Measurements from ENCODE around the gene SEMA4D. TPM values are rescaled to one million over a fixed set of nuclear protein-coding genes. Genes with fewer than 3 reads are reported as not detected.

The SEMA4D gene
- total and polyA plus RNA-seq, 7 donors: 1.4 to 35.1 (median 4.6) TPM

DNA sequence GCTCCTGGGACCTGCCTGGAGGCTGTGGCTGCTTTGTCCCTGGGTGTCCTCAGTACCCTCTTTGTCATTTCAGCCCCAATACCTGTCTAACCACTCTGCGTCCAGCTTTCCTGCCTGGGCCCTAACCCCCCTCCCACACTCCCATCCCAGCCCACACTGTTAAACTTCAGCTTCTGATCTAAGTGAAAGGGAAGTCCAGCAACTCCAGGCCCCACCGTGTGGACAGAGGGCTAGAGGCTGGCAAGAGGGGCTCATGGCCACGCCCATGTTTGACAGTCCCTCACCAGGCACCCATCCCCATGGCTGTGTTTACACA is 56.3 kb downstream of the SEMA4D start:
- no peaks in the 10 kb centered on the region for H3K36me3 ChIP-seq
- no peaks in the 10 kb centered on the region for H3K9me3 ChIP-seq
- no peaks in the 10 kb centered on the region for H3K4me1 ChIP-seq
- intact Hi-C loops (cut with DNase I): no loop called here
- no peak for DNase-seq
- TF ChIP-seq POLR2A (IDR thresholded peaks at IDR 0.05) (no peak), POLR2AphosphoS5 (IDR thresholded peaks at IDR 0.05) (no peak), EP300 (IDR thresholded peaks at IDR 0.05) (no peak)
- TF ChIP-seq, protein P1, sequence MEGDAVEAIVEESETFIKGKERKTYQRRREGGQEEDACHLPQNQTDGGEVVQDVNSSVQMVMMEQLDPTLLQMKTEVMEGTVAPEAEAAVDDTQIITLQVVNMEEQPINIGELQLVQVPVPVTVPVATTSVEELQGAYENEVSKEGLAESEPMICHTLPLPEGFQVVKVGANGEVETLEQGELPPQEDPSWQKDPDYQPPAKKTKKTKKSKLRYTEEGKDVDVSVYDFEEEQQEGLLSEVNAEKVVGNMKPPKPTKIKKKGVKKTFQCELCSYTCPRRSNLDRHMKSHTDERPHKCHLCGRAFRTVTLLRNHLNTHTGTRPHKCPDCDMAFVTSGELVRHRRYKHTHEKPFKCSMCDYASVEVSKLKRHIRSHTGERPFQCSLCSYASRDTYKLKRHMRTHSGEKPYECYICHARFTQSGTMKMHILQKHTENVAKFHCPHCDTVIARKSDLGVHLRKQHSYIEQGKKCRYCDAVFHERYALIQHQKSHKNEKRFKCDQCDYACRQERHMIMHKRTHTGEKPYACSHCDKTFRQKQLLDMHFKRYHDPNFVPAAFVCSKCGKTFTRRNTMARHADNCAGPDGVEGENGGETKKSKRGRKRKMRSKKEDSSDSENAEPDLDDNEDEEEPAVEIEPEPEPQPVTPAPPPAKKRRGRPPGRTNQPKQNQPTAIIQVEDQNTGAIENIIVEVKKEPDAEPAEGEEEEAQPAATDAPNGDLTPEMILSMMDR (IDR thresholded peaks at IDR 0.05): no peak
- no peak overlapping the region for H3K27ac ChIP-seq
- no peaks in the 10 kb centered on the region for H3K27me3 ChIP-seq
- 60 to 73% methylated on average over 3 of the region's 3 CpGs for WGBS, 2 donors
- no peak overlapping the region for H3K4me3 ChIP-seq

DNA sequence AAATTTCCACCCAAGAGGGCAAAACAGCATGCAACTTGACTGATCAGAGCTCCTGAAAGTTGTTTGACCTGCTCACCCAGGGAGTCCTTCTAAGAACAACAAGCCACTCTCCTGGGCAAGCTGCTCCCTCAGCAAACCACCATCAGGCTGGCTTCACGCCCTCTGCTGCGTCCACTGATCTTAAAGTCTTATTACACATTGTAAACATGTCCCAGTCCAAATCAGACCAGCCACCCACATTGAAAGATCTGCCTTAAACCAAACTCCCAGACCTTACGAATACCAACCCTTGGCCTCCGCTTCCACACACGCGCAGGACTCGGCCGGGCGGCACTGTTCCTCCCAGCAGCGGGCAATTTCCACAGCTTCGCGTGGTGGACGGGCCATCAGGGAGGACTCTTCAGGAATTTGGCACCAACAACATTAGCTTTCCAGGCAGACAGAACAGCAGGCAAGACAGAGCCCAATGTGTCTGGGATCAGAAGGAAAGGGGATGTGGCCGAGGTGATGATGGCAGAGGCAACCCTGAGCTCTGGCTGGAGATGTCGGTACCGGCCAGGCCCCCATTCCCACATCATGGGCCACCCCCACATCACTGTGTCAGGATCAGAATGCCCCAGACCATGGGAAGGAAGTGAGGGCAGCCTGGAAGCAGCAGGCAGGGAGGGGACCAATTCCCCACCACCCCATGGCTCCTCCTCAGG is 56.8 kb downstream of the SEMA4D start:
- no peaks in the 10 kb centered on the region for H3K36me3 ChIP-seq
- intact Hi-C loops (cut with DNase I): no loop called here
- H3K27ac ChIP-seq: no peak overlapping the region
- no peaks in the 10 kb centered on the region for H3K9me3 ChIP-seq
- TF ChIP-seq POLR2A (IDR thresholded peaks at IDR 0.05) (no peak), EP300 (IDR thresholded peaks at IDR 0.05) (no peak)
- TF ChIP-seq, protein P1 (IDR thresholded peaks at IDR 0.05): no peak
- H3K4me3 ChIP-seq: no peak overlapping the region
- no peaks in the 10 kb centered on the region for H3K4me1 ChIP-seq
- no peaks in the 10 kb centered on the region for H3K27me3 ChIP-seq
- WGBS, 2 donors: 79 to 81% methylated on average over 16 of the region's 16 CpGs
- DNase-seq: no peak

DNA sequence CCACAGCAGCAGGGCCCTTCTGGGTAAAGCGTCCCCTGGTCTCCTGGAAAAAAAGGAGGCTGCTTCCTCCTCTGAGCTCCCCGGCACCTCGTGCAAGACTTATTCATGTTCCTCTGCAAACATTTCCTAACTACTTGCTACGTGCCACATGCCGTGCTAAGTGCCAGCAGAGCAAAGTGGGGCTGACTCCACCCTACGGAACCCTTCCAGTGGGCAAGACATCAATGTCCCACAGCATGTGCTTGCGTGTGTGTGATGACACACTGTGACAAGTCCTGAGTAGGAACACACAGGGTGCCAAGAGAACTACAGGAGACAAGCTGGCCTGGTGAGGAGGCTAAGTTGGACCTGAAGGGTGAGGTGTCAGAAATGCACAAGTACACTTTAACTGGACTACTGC is 57.4 kb downstream of the SEMA4D start:
- no peaks in the 10 kb centered on the region for H3K4me1 ChIP-seq
- H3K36me3 ChIP-seq: no peaks in the 10 kb centered on the region
- no peak overlapping the region for H3K27ac ChIP-seq
- intact Hi-C loops (cut with DNase I): no loop called here
- no peak for TF ChIP-seq EP300 (IDR thresholded peaks at IDR 0.05)
- TF ChIP-seq POLR2AphosphoS5 (IDR thresholded peaks at IDR 0.05): no peak
- TF ChIP-seq POLR2A (IDR thresholded peaks at IDR 0.05): no peak
- TF ChIP-seq, protein P1 (IDR thresholded peaks at IDR 0.05): no peak
- 67% methylated on average over 7 of the region's 7 CpGs for WGBS, 2 donors
- DNase-seq: no peak
- H3K9me3 ChIP-seq: no peaks in the 10 kb centered on the region
- no peaks in the 10 kb centered on the region for H3K27me3 ChIP-seq
- H3K4me3 ChIP-seq: no peak overlapping the region

DNA sequence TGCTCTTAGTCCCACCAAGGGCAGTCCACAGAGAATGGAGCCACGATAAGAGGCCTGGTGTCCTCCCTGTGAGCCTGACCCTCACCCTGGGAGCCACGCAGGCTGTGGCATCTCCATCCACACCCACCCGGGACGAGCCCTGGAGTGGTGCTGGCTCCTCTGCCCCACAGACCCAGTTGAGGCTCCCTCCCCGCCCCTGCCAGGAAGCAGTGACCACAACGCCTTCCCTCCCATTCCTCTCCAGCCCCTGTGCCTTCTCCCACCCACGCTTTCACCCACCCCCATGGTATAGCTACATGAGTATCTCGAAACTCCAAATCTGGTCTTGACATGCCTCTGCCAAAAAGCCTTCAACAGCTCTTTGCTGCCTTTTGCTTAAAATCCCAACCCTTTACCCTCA is 57.9 kb downstream of the SEMA4D start:
- H3K27ac ChIP-seq: no peak overlapping the region
- no peaks in the 10 kb centered on the region for H3K27me3 ChIP-seq
- no peak overlapping the region for H3K4me3 ChIP-seq
- WGBS, 2 donors: 74 to 79% methylated on average over 8 of the region's 8 CpGs
- H3K36me3 ChIP-seq: no peaks in the 10 kb centered on the region
- no peaks in the 10 kb centered on the region for H3K9me3 ChIP-seq
- H3K4me1 ChIP-seq: no peaks in the 10 kb centered on the region
- no peak for DNase-seq
- intact Hi-C loops (cut with DNase I): no loop called here
- TF ChIP-seq POLR2A (IDR thresholded peaks at IDR 0.05): no peak
- TF ChIP-seq, protein P1 (IDR thresholded peaks at IDR 0.05): no peak
- no peak for TF ChIP-seq POLR2AphosphoS5 (IDR thresholded peaks at IDR 0.05)
- TF ChIP-seq EP300 (IDR thresholded peaks at IDR 0.05): no peak

DNA sequence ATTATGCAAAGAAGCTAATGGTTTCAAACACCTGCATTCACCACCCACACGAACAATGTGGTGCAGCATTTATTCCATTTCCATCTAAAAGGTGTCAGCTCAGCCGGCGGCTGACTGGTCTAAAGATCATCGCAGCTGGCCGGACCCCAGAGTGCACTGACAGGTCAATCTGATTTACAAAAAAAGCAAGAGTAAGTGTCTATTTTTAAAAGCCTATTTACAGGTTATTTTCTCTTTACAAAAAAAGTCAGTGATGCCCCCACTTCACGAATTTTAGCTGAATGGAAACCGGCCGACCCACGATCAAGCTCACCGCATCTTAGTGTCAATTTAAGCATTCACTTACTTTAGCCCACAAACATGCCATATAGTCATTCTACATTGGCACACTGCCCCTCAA is 58.3 kb downstream of the SEMA4D start:
- Histone ChIP-seq H3K4me1 (no peaks in the 10 kb centered on the region), H3K27me3 (no peaks in the 10 kb centered on the region), H3K36me3 (no peaks in the 10 kb centered on the region), H3K9me3 (no peaks in the 10 kb centered on the region), H3K27ac (no peak overlapping the region), H3K4me3 (no peak overlapping the region)
- intact Hi-C loops (cut with DNase I): no loop called here
- TF ChIP-seq EP300 (IDR thresholded peaks at IDR 0.05) (no peak), POLR2A (IDR thresholded peaks at IDR 0.05) (no peak), POLR2AphosphoS5 (IDR thresholded peaks at IDR 0.05) (no peak)
- TF ChIP-seq, protein P1 (IDR thresholded peaks at IDR 0.05): no peak
- WGBS, 2 donors: 79 to 93% methylated on average over 10 of the region's 10 CpGs
- DNase-seq: no peak
